GM19025 (cell line): ENCODE measurements around the gene TTC9B.
"Not testable (repeated sequence)": the region's sequence is repeated elsewhere in the genome, so short reads cannot be mapped to it uniquely, and the experiment has no call there.

Experiments used
- ATAC-seq: cut with Tn5 transposase; IDR thresholded peaks from one replicate; pipeline ENCODE4 v1.9.1; 2021; ENCODE audit warnings: mild to moderate bottlenecking, low read depth, moderate library complexity; ENCODE audit not compliant: unreplicated experiment

TTC9B gene

GRCh38 chr19:40234429-40235237 is 16.4 kb upstream of the TTC9B start:
- no peak for ATAC-seq

GRCh38 chr19:40233811-40234389 is 15.7 kb upstream of the TTC9B start:
- ATAC-seq, result no peak

GRCh38 chr19:40232949-40233810 is 15.0 kb upstream of the TTC9B start:
- ATAC-seq, result no peak

- no peak for ATAC-seq
Observed at GRCh38 chr19:40232479-40232878, 14.3 kb upstream of the TTC9B start.

- ATAC-seq, result no peak
Observed at GRCh38 chr19:40231544-40232424, 13.6 kb upstream of the TTC9B start.

GRCh38 chr19:40231057-40231456 is 12.9 kb upstream of the TTC9B start:
- ATAC-seq, result no peak

- no peak for ATAC-seq
Observed at GRCh38 chr19:40229926-40230417, 11.8 kb upstream of the TTC9B start.

- no peak for ATAC-seq
Observed at GRCh38 chr19:40229484-40229883, 11.3 kb upstream of the TTC9B start.

- ATAC-seq, result no peak
Observed at GRCh38 chr19:40228863-40229262, 10.7 kb upstream of the TTC9B start.

GRCh38 chr19:40228346-40228745 is 10.2 kb upstream of the TTC9B start:
- no peak for ATAC-seq

GRCh38 chr19:40225440-40226305 is 7.5 kb upstream of the TTC9B start:
- no peak for ATAC-seq

GRCh38 chr19:40224342-40225150 is 6.4 kb upstream of the TTC9B start:
- ATAC-seq, result no peak

- ATAC-seq, result no peak
Observed at GRCh38 chr19:40223135-40223822, 5.1 kb upstream of the TTC9B start.

GRCh38 chr19:40221858-40222619 is 3.9 kb upstream of the TTC9B start:
- ATAC-seq, result no peak

GRCh38 chr19:40220674-40221073 is 2.5 kb upstream of the TTC9B start:
- no peak for ATAC-seq

GRCh38 chr19:40219721-40220276 is 1.6 kb upstream of the TTC9B start:
- no peak for ATAC-seq

GRCh38 chr19:40219029-40219428 is 845 bp upstream of the TTC9B start:
- not testable (repeated sequence) for ATAC-seq
